Fibroblast of lung (primary cell): ENCODE results near the gene NUDT22. TPM values are rescaled to one million over a fixed set of nuclear protein-coding genes. Genes with fewer than 3 reads are reported as not detected.

Source experiments
- DNase-seq, 2 donors: peaks; one replicate each; pipeline versions ENCODE4 v3.0.0 to v3.0.0-alpha.2; 2010; ENCODE audit warnings: low read depth in 2 of 2
- H2AFZ ChIP-seq: 2 replicates; pipeline ENCODE4 v1.5.1; 2012; ENCODE audit warnings: low read length, control low read depth, inconsistent platforms
- H3K27ac ChIP-seq: 2 replicates; pipeline ENCODE4 v1.5.1; 2011; ENCODE audit warnings: low read length, control low read depth; ENCODE audit not compliant: insufficient read depth
- H3K27me3 ChIP-seq: 2 replicates; pipeline ENCODE4 v1.5.1; 2011; ENCODE audit warnings: mild to moderate bottlenecking, low read length; ENCODE audit not compliant: control insufficient read depth, insufficient read depth
- H3K36me3 ChIP-seq: 2 replicates; pipeline ENCODE4 v1.5.1; 2011; ENCODE audit warnings: low read length; ENCODE audit not compliant: control insufficient read depth, insufficient read depth
- H3K4me1 ChIP-seq: 2 replicates; pipeline ENCODE4 v1.5.1; 2011; ENCODE audit warnings: low read length; ENCODE audit not compliant: control insufficient read depth, insufficient read depth; ENCODE audit errors: extremely low read depth
- H3K4me2 ChIP-seq: 2 replicates; pipeline ENCODE4 v1.5.1; 2011; ENCODE audit warnings: low read length, control low read depth; ENCODE audit not compliant: insufficient read depth; ENCODE audit errors: extremely low read depth
- H3K4me3 ChIP-seq, 4 experiments: fragments of 200-600 bp in 1 of 4; sonication (generic) in 1 of 4; replicated peaks in 1 of 4; 2 replicates each; pipeline ENCODE4 v1.5.1; 2011 to 2016; ENCODE audit warnings: low read length in 4 of 4, low read depth in 3 of 4, mild to moderate bottlenecking in 3 of 4, control low read depth in 2 of 4, inconsistent platforms in 1 of 4, mixed read lengths in 1 of 4; ENCODE audit not compliant: insufficient read depth in 1 of 4; ENCODE audit errors: control extremely low read depth in 1 of 4
- H3K79me2 ChIP-seq: 2 replicates; pipeline ENCODE4 v1.5.1; 2012; ENCODE audit warnings: mild to moderate bottlenecking, low read length, inconsistent platforms; ENCODE audit not compliant: control insufficient read depth, insufficient read depth
- H3K9ac ChIP-seq: 2 replicates; pipeline ENCODE4 v1.5.1; 2011; ENCODE audit warnings: mild to moderate bottlenecking, low read length, control low read depth; ENCODE audit not compliant: insufficient read depth
- H3K9me3 ChIP-seq: 2 replicates; pipeline ENCODE4 v1.5.1; 2012; ENCODE audit warnings: low read depth, low read length; ENCODE audit not compliant: control insufficient read depth, insufficient read depth
- H4K20me1 ChIP-seq: 2 replicates; pipeline ENCODE4 v1.5.1; 2011; ENCODE audit warnings: low read length; ENCODE audit not compliant: control insufficient read depth, insufficient read depth; ENCODE audit errors: extremely low read depth
- EZH2 ChIP-seq: IDR thresholded peaks from 2 replicates; pipeline ENCODE4 v1.5.1; 2012; ENCODE audit warnings: low read length, control low read depth, mild to moderate bottlenecking; ENCODE audit errors: missing control alignments
- polyA plus RNA-seq, 2 donors: library from polyadenylated mRNA; depleted of rRNA in 1 of 2; stranded (reverse) in 1 of 2; unstranded in 1 of 2; fragments of >200 nt; gene quantifications; 2 replicates each; pipeline ENCODE4 v1.2.1, GENCODE V29; 2011 to 2012; ENCODE audit warnings: missing spikeins in 1 of 2
- total RNA-seq: library from RNA; depleted of rRNA; stranded (reverse); fragments of >200 nt; gene quantifications from 2 replicates; pipeline ENCODE4 v1.2.1, GENCODE V29; 2014
- TF ChIP-seq, protein P1 (sequence below), 2 donors: IDR thresholded peaks in 1 of 2; conservative IDR thresholded peaks in 1 of 2; 1 replicate in 1 of 2; 2 replicates in 1 of 2; pipeline ENCODE4 v1.5.1; 2011 to 2012; ENCODE audit warnings: low read length in 2 of 2, control low read depth in 1 of 2, inconsistent platforms in 1 of 2, low read depth in 1 of 2, mild to moderate bottlenecking in 1 of 2

Gene NUDT22
- total and polyA plus RNA-seq, 2 donors (not counting 1 experiment from before 2014, with no cell fraction given) = 18.5 to 71.5 TPM

DNA sequence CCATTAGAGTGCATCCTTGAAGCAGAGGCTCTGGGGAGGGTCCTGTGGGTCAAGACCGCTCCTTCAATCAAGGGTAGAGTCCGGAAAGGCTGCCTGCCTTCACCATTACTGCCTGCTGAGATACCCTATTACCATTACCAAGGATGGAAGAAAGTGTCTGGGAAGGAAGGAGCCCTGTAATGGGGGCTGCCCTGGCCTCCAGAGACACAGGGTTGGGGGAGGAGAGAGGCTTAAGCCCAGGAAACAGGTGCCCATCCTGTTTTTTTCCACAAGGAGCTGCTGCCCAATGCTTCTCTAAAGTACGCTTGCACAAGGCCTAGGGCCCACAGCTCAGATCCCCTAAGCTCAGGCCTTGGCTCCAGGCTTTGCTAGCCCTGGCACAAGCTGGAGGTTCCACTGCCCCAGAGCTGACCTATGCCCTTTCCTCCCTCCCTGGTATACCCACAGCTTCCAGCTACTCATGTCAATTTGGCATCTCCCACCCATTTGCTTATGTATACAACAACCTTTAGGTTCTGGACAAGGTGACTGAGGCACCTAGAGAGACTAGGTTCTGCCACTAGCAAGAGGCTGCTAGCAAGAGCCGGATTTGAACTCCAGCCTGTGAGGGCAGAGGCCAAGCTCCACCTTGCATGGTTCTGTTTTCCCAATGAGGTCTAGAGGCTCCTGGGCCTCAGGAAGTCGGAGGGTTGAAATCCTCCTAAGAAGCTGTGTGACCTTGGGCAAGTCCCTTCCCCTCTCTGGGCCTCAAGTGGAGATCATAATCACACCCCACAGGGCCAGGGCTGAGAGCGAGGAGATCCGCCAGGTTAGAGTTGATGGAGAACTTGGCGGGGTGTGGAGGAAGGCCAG lies 23.7 kb downstream of the NUDT22 start:
- DNase-seq = no peak
- no peak overlapping the region for H2AFZ ChIP-seq
- no peak overlapping the region for H3K4me2 ChIP-seq
- peaks cover 39% of the 10 kb centered on the region for H3K79me2 ChIP-seq
- no peak overlapping the region for H3K4me3 ChIP-seq
- peaks cover 3% of the 10 kb centered on the region for H3K36me3 ChIP-seq
- H3K27me3 ChIP-seq = no peaks in the 10 kb centered on the region
- peaks cover 10% of the 10 kb centered on the region for H3K4me1 ChIP-seq
- H3K9me3 ChIP-seq = no peaks in the 10 kb centered on the region
- TF ChIP-seq, protein P1, sequence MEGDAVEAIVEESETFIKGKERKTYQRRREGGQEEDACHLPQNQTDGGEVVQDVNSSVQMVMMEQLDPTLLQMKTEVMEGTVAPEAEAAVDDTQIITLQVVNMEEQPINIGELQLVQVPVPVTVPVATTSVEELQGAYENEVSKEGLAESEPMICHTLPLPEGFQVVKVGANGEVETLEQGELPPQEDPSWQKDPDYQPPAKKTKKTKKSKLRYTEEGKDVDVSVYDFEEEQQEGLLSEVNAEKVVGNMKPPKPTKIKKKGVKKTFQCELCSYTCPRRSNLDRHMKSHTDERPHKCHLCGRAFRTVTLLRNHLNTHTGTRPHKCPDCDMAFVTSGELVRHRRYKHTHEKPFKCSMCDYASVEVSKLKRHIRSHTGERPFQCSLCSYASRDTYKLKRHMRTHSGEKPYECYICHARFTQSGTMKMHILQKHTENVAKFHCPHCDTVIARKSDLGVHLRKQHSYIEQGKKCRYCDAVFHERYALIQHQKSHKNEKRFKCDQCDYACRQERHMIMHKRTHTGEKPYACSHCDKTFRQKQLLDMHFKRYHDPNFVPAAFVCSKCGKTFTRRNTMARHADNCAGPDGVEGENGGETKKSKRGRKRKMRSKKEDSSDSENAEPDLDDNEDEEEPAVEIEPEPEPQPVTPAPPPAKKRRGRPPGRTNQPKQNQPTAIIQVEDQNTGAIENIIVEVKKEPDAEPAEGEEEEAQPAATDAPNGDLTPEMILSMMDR (conservative IDR thresholded peaks at IDR 0.05 in 1 of 2, IDR thresholded peaks at IDR 0.05 in 1 of 2; ENCODE audit: low read depth in 1 of 2, low read length in 2 of 2) = no peak
- TF ChIP-seq EZH2 = no peak
- H3K27ac ChIP-seq = no peak overlapping the region
- H3K9ac ChIP-seq = no peak overlapping the region
- H4K20me1 ChIP-seq = no peaks in the 10 kb centered on the region

DNA sequence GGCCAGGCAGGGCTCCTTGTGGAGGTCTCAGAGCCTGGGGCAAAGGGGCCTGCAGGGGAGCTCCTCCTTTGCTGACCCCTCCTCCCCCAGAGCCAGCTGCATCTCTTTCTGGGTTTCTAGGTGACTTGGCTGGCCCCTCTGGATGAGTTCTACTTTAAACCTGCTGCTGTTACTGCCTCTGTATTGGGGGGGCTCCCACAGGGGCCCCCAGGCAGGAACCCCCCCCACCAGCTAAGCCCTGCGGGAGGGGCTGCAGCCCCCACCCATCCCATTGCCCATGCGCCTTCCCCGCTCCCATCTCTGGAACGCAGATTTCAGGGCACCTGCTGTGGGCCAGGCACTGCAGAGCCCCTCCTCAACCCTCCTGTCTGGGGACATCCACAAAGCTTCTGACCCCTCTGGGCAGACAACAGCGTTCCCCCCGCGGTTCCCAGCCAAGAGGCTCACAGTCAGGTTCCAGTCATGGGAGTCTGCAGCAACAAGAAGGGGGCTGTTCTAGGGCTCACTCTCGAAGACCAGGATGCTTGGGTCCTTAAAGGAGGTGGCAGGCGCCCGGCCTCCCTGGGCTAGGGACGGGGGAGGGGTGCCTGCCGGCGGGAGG lies 24.4 kb downstream of the NUDT22 start:
- Histone ChIP-seq H3K27ac (no peak overlapping the region), H3K27me3 (no peaks in the 10 kb centered on the region), H2AFZ (no peak overlapping the region), H3K4me1 (peaks cover 8% of the 10 kb centered on the region), H3K4me3 (peak overlapping the region; percentile 53 to 62 (median 55)), H3K79me2 (peaks cover 32% of the 10 kb centered on the region), H3K36me3 (peaks cover 7% of the 10 kb centered on the region), H3K9ac (no peak overlapping the region), H3K4me2 (peak overlapping the region; percentile 84), H4K20me1 (no peaks in the 10 kb centered on the region), H3K9me3 (no peaks in the 10 kb centered on the region)
- DNase-seq = no peak
- TF ChIP-seq, protein P1 (conservative IDR thresholded peaks at IDR 0.05 in 1 of 2, IDR thresholded peaks at IDR 0.05 in 1 of 2; ENCODE audit: low read depth in 1 of 2, low read length in 2 of 2) = no peak
- TF ChIP-seq EZH2 = no peak

DNA sequence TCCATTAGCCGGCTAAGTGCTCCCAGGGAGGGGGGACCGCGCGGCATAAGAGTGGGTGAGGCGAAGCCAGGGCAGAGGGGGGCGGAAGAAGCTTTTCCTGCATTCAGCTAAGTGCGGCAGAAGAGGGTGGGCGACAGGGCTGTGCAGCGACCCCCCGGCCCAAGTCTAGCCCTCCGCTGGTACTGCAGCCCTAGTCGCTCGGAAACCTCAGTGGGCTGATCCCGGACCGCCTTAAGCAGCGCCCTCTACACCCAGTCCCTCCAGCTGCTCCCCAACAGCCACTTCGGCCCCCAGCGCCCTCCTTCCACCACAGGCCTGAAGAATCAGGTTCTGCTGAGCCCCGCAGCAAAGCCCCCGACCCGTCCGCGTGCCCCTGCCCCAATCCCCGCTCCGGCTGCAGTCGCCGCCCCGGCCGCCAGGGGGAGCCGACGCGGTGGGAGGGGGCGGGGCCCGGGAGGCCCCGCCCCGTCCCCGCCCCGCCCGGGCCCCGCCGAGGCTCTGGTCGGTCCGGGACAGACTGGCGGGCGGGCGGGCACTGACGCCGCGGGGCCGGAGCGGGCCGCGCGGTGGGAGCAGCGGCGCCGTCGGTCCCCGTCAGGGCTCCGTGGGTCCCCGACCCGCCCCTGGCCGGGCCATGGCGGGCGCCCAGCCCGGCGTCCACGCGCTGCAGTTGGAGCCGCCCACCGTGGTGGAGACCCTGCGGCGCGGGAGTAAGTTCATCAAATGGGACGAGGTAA lies 25.1 kb downstream of the NUDT22 start, which contains the start of gene PLCB3:
PLCB3 (plus strand) TSS at position 515 of the 737 bp plus-strand sequence; CDS start at position 635, 120 bp downstream.
- TF ChIP-seq, protein P1 (conservative IDR thresholded peaks at IDR 0.05 in 1 of 2, IDR thresholded peaks at IDR 0.05 in 1 of 2; ENCODE audit: low read depth in 1 of 2, low read length in 2 of 2) = peak; percentile 13 to 31
- no peak for TF ChIP-seq EZH2
- H3K27me3 ChIP-seq = no peaks in the 10 kb centered on the region
- no peaks in the 10 kb centered on the region for H4K20me1 ChIP-seq
- peaks cover 10% of the 10 kb centered on the region for H3K36me3 ChIP-seq
- peak within 1 kb of the TSS; percentile 63 for H3K27ac ChIP-seq
- H3K4me2 ChIP-seq = peak within 1 kb of the TSS; percentile 92
- peaks cover 8% of the 10 kb centered on the region for H3K4me1 ChIP-seq
- DNase-seq = peak; percentile 12 to 38
- peak within 1 kb of the TSS; percentile 79 to 98 (median 88) for H3K4me3 ChIP-seq
- no peaks in the 10 kb centered on the region for H3K9me3 ChIP-seq
- H3K79me2 ChIP-seq = peaks cover 25% of the 10 kb centered on the region
- H2AFZ ChIP-seq = peak within 1 kb of the TSS; percentile 57
- peak within 1 kb of the TSS; percentile 76 for H3K9ac ChIP-seq
